H9 (cell line): ENCODE data around the gene TMSB4X. TPM values are rescaled to one million over a fixed set of nuclear protein-coding genes. Genes with fewer than 3 reads are reported as not detected.

Experiments
- DNase-seq: peaks from one replicate; pipeline ENCODE4 v3.0.0-alpha.2; 2017
- H2AFZ ChIP-seq: one replicate; pipeline ENCODE4 v1.6.1; 2013; ENCODE audit warnings: mild to moderate bottlenecking, low read length, control low read depth, moderate library complexity
- H2AK5ac ChIP-seq: 2 replicates; pipeline ENCODE4 v1.6.1; 2013; ENCODE audit warnings: low read length, control low read depth, mixed read lengths; ENCODE audit not compliant: insufficient read length
- H2BK120ac ChIP-seq: one replicate; pipeline ENCODE4 v1.6.1; 2013; ENCODE audit warnings: low read depth, mild to moderate bottlenecking, low read length, control low read depth, inconsistent platforms; ENCODE audit not compliant: poor library complexity, severe bottlenecking
- H2BK12ac ChIP-seq: 2 replicates; pipeline ENCODE4 v1.6.1; 2013; ENCODE audit warnings: low read length, control low read depth, mixed read lengths, low read depth; ENCODE audit not compliant: insufficient read length
- H2BK15ac ChIP-seq: 2 replicates; pipeline ENCODE4 v1.6.1; 2013; ENCODE audit warnings: low read depth, low read length, control low read depth
- H2BK20ac ChIP-seq: one replicate; pipeline ENCODE4 v1.6.1; 2013; ENCODE audit warnings: low read depth, mild to moderate bottlenecking, low read length, control low read depth, inconsistent platforms; ENCODE audit not compliant: poor library complexity, severe bottlenecking
- H2BK5ac ChIP-seq: 2 replicates; pipeline ENCODE4 v1.6.1; 2013; ENCODE audit warnings: low read length, control low read depth, mixed read lengths; ENCODE audit not compliant: insufficient read length
- H3K14ac ChIP-seq: 2 replicates; pipeline ENCODE4 v1.6.1; 2013; ENCODE audit warnings: low read length, control low read depth; ENCODE audit not compliant: insufficient read depth
- H3K18ac ChIP-seq: 2 replicates; pipeline ENCODE4 v1.6.1; 2013; ENCODE audit warnings: low read depth, mild to moderate bottlenecking, mixed read lengths, low read length, control low read depth; ENCODE audit not compliant: insufficient read length
- H3K23ac ChIP-seq: 2 replicates; pipeline ENCODE4 v1.6.1; 2013; ENCODE audit warnings: low read length, control low read depth, mixed read lengths, low read depth; ENCODE audit not compliant: insufficient read length
- H3K23me2 ChIP-seq: 2 replicates; pipeline ENCODE4 v1.6.1; 2013; ENCODE audit warnings: low read depth, mild to moderate bottlenecking, mixed read lengths, low read length, control low read depth; ENCODE audit not compliant: insufficient read length, poor library complexity, severe bottlenecking
- H3K27ac ChIP-seq: 2 replicates; pipeline ENCODE4 v1.5.1; 2013; ENCODE audit warnings: low read length, control low read depth, mixed read lengths, low read depth; ENCODE audit not compliant: insufficient read length
- H3K27me3 ChIP-seq: 2 replicates; pipeline ENCODE4 v1.6.1; 2013; ENCODE audit warnings: low read length, control low read depth, inconsistent platforms; ENCODE audit not compliant: insufficient read depth
- H3K4ac ChIP-seq: 2 replicates; pipeline ENCODE4 v1.6.1; 2013; ENCODE audit warnings: low read depth, mild to moderate bottlenecking, control low read depth, inconsistent platforms, low read length, moderate library complexity
- H3K4me1 ChIP-seq: 2 replicates; pipeline ENCODE4 v1.6.1; 2013; ENCODE audit warnings: low read length, control low read depth, inconsistent platforms; ENCODE audit not compliant: insufficient read depth
- H3K4me2 ChIP-seq: 2 replicates; pipeline ENCODE4 v1.6.1; 2013; ENCODE audit warnings: low read length, control low read depth, mixed read lengths; ENCODE audit not compliant: insufficient read length, insufficient read depth
- H3K56ac ChIP-seq: 2 replicates; pipeline ENCODE4 v1.6.1; 2013; ENCODE audit warnings: low read depth, mild to moderate bottlenecking, mixed read lengths, low read length, control low read depth; ENCODE audit not compliant: insufficient read length
- H3K79me1 ChIP-seq: 2 replicates; pipeline ENCODE4 v1.6.1; 2013; ENCODE audit warnings: low read depth, mild to moderate bottlenecking, moderate library complexity, low read length, control low read depth, inconsistent platforms; ENCODE audit not compliant: insufficient read depth, poor library complexity, severe bottlenecking
- H3K79me2 ChIP-seq: 2 replicates; pipeline ENCODE4 v1.6.1; 2013; ENCODE audit warnings: low read length, control low read depth, inconsistent platforms; ENCODE audit not compliant: insufficient read depth
- H3K9ac ChIP-seq: 2 replicates; pipeline ENCODE4 v1.6.1; 2013; ENCODE audit warnings: low read length, control low read depth, mixed read lengths; ENCODE audit not compliant: insufficient read length; ENCODE audit errors: extremely low read depth
- H3K9me3 ChIP-seq: one replicate; pipeline ENCODE4 v1.6.1; 2013; ENCODE audit warnings: low read depth, low read length, inconsistent platforms; ENCODE audit not compliant: control insufficient read depth
- H3T11ph ChIP-seq: one replicate; pipeline ENCODE4 v1.6.1; 2013; ENCODE audit warnings: mild to moderate bottlenecking, low read length, control low read depth, inconsistent platforms
- H4K20me1 ChIP-seq: one replicate; pipeline ENCODE4 v1.6.1; 2013; ENCODE audit not compliant: control insufficient read depth, insufficient read length, insufficient read depth
- H4K5ac ChIP-seq: 2 replicates; pipeline ENCODE4 v1.6.1; 2013; ENCODE audit warnings: low read depth, mild to moderate bottlenecking, mixed read lengths, low read length, control low read depth; ENCODE audit not compliant: insufficient read length
- H4K8ac ChIP-seq: replicated peaks from 2 replicates; pipeline ENCODE4 v1.6.1; 2013; ENCODE audit warnings: low read length, control low read depth, mixed read lengths, low read depth; ENCODE audit not compliant: insufficient read length
- H4K91ac ChIP-seq: 2 replicates; pipeline ENCODE4 v1.6.1; 2013; ENCODE audit warnings: low read depth, mild to moderate bottlenecking, moderate library complexity, mixed read lengths, low read length, control low read depth; ENCODE audit not compliant: insufficient read length
- H3K27ac Mint-ChIP-seq, 3 experiments: 2 replicates in 2 of 3; 3 replicates in 1 of 3; pipeline ENCODE4 v1.8.0; 2020 to 2021; ENCODE audit warnings: mixed read lengths in 3 of 3, mild to moderate bottlenecking in 1 of 3, moderate library complexity in 1 of 3
- H3K27me3 Mint-ChIP-seq: 2 replicates; pipeline ENCODE4 v1.8.0; 2021; ENCODE audit warnings: low read depth, mild to moderate bottlenecking, moderate library complexity, mixed read lengths
- H3K36me3 Mint-ChIP-seq, 3 experiments: 2 replicates in 2 of 3; 3 replicates in 1 of 3; pipeline ENCODE4 v1.8.0; 2020 to 2021; ENCODE audit warnings: low read depth in 3 of 3, mixed read lengths in 3 of 3; ENCODE audit not compliant: insufficient read depth in 1 of 3
- H3K4me1 Mint-ChIP-seq, 2 experiments: 2 replicates each; pipeline ENCODE4 v1.8.0; 2020; ENCODE audit warnings: mixed read lengths in 2 of 2
- H3K4me3 Mint-ChIP-seq, 2 experiments: 2 replicates in 1 of 2; 3 replicates in 1 of 2; pipeline ENCODE4 v1.8.0; 2020 to 2021; ENCODE audit warnings: mild to moderate bottlenecking in 2 of 2, mixed read lengths in 2 of 2, moderate library complexity in 1 of 2
- H3K9me3 Mint-ChIP-seq, 2 experiments: 2 replicates in 1 of 2; 3 replicates in 1 of 2; pipeline ENCODE4 v1.8.0; 2020; ENCODE audit warnings: mild to moderate bottlenecking in 2 of 2, mixed read lengths in 2 of 2, moderate library complexity in 1 of 2
- CTCF ChIP-seq: fragments of 200-600 bp; sonication (generic); conservative IDR thresholded peaks from 3 replicates; pipeline ENCODE4 v1.8.0; 2021; ENCODE audit warnings: antibody characterized with exemption, mild to moderate bottlenecking
- WGBS: extraction: QIAGEN DNeasy Blood & Tissue Kit; methylation state at CpG from one replicate; pipeline ENCODE4 v1.1.7; 2013; ENCODE audit warnings: missing lambda C conversion rate, low lambda C conversion rate, mixed read lengths; ENCODE audit not compliant: insufficient read length; ENCODE audit errors: extremely low coverage; 5-methylcytosine and 5-hydroxymethylcytosine counted together
- total RNA-seq: library from RNA; stranded (reverse); gene quantifications from 2 replicates; pipeline ENCODE4 v1.2.1, GENCODE V29; 2021

TMSB4X gene
- total RNA-seq, 1 experiment from 2014 or later = 2,733 TPM

DNA sequence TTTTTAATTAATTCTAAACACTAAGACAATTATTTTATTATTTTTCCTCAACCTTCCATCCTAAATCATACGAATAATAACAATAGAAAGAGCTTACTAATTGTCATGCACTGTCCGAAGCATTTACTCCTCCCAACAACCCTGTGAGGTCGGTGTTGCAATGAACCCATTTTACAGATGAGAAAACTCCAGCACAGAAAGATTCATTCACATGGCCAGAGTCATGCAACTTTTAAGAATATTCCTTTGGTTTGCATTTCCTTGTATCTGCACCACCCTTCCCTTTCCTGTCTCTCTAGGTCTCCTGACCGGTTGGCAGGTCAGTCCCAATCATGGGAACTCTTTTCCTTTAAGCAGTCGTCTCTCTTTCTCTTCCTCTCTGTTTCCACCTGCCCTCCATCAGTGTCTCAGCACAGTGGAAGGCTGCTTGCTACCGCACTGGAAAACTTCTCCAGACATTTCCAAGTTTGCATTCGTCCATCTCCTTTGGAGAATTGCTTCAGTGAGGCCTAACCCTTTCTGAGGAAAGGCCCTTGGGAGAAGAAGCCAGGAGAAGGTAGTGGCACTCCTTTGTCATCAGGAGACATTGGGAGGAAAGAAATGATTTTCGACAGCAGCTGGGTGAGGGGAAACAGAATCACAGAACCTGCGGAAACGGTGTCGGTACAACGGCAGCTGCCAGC is 1.9 kb upstream of the TMSB4X start:
- H3K4me1 ChIP-seq = peaks cover 2% of the 10 kb centered on the region; the same call in 1 of the 2 replicates
- no peak overlapping the region for H2BK15ac ChIP-seq
- H2BK120ac ChIP-seq = no peak overlapping the region
- peak overlapping the region in 1 of 3 experiments; percentile 53; a peak in 2 of 7 replicates for H3K27ac Mint-ChIP-seq
- 100% methylated on average over 1 of the region's 12 CpGs for WGBS
- H3T11ph ChIP-seq = no peak overlapping the region
- H4K91ac ChIP-seq = no peak overlapping the region
- no peaks in the 10 kb centered on the region for H4K20me1 ChIP-seq
- no peak overlapping the region for H3K23ac ChIP-seq
- H3K4me1 Mint-ChIP-seq = peaks cover 25 to 33% of the 10 kb centered on the region in 2 experiments
- no peak overlapping the region for H3K27ac ChIP-seq
- no peak overlapping the region for H3K9ac ChIP-seq
- no peak overlapping the region for H3K14ac ChIP-seq
- H3K36me3 Mint-ChIP-seq = peaks cover 28 to 33% (median 32%) of the 10 kb centered on the region in 3 experiments
- no peaks in the 10 kb centered on the region for H3K23me2 ChIP-seq
- H3K27me3 ChIP-seq = no peaks in the 10 kb centered on the region
- H2BK12ac ChIP-seq = no peak overlapping the region
- H2BK5ac ChIP-seq = no peak overlapping the region
- H2BK20ac ChIP-seq = no peak overlapping the region
- H3K27me3 Mint-ChIP-seq = no peaks in the 10 kb centered on the region; the same call in 1 of the 2 replicates
- no peak for DNase-seq
- peaks cover 11% of the 10 kb centered on the region; the same call in 1 of the 2 replicates for H3K79me2 ChIP-seq
- H3K4me3 Mint-ChIP-seq = no peak overlapping the region
- no peak overlapping the region for H4K5ac ChIP-seq
- no peak overlapping the region for H4K8ac ChIP-seq
- H3K79me1 ChIP-seq = no peaks in the 10 kb centered on the region
- H3K9me3 ChIP-seq = no peaks in the 10 kb centered on the region
- H3K18ac ChIP-seq = no peak overlapping the region
- no peak overlapping the region for H2AK5ac ChIP-seq
- H3K56ac ChIP-seq = no peak overlapping the region
- TF ChIP-seq CTCF = no peak
- H2AFZ ChIP-seq = no peak overlapping the region
- H3K4me2 ChIP-seq = no peak overlapping the region
- no peak overlapping the region for H3K4ac ChIP-seq
- peaks cover 81 to 84% of the 10 kb centered on the region in 2 experiments for H3K9me3 Mint-ChIP-seq
